Stimulated activated CD4-positive, alpha-beta T cell treated with anti-CD3 and anti-CD28 coated beads, Interleukin-2, amount 100 ng/mL, for 48 hours (primary cell): Measurements from ENCODE around the gene RBMY1E.
"Not testable (repeated sequence)": the region's sequence is repeated elsewhere in the genome, so short reads cannot be mapped to it uniquely, and the experiment has no call there.

Source experiments
- DNase-seq, 2 donors: peaks; one replicate each; pipeline ENCODE4 v3.0.0-alpha.2; 2020

The RBMY1E gene

DNA sequence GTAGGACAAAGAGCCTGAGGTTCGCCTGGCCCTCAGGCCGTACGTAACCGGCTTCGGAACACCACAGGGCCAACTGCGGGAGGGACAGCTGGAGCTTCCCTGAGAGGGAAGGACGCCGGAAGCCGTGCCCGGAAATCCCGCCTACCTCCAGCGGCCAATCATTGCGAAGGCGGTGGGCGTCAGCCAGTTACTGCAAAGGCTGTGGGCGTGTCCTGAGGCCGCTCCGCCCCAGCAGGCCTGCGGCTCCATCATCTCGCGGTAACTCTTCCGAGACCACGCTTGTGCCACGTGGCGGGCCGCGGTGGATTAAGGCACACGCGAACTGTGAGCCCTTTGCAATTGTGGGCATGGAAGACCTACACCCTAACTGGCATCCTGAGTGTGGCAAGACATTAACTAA is at the start of gene RBMY1E:
Gene RBMY1E, minus strand, starts transcription at position 101 of the 400 bp plus-strand sequence. CDS start 1,978 bp downstream, outside the sequence.
- DNase-seq: not testable (repeated sequence)

DNA sequence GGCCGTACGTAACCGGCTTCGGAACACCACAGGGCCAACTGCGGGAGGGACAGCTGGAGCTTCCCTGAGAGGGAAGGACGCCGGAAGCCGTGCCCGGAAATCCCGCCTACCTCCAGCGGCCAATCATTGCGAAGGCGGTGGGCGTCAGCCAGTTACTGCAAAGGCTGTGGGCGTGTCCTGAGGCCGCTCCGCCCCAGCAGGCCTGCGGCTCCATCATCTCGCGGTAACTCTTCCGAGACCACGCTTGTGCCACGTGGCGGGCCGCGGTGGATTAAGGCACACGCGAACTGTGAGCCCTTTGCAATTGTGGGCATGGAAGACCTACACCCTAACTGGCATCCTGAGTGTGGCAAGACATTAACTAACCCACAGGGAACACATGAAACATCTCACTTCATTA is 23.4 kb downstream of the RBMY1E start, which contains the start of gene RBMY1D:
Gene RBMY1D, minus strand, starts transcription at position 101 of the 400 bp plus-strand sequence. CDS start 2,013 bp downstream, outside the sequence.
- DNase-seq: not testable (repeated sequence)

DNA sequence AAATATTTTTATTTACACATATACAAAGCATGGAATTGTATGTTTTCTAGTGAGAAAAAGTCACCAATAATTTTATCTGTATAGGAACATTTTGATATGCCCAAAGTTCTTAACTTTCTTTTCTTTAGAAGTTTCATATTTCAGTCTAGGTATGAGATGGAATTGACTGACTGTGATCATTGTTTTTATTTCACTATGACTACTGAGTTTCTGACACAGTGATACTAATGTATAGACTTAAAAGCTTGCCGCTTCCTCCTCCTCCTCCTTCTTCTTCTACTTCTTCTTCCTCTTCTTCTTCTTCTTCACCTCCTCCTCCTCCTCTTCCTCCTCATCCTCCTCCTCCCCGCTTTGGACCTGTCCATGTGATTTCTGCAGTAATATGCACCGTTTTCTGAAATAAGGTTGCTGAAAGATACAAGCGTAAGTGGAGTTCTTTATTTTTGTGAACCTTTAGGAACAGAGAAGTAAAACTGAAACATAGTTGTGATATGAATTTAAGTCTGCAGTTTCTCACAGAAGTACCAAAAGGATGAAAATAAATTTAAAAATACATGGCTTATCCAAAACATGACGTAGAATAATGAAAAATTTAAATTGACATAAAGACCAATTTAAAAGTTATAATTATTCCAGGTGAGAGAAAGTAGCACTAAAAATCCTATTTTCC is 48.3 kb downstream of the RBMY1E start:
- DNase-seq: not testable (repeated sequence)
